GM19455 (cell line): ENCODE measurements around the gene IL17RD.

ENCODE experiments used
- ATAC-seq: cut with Tn5 transposase; IDR thresholded peaks from one replicate; pipeline ENCODE4 v1.9.1; 2021; ENCODE audit not compliant: unreplicated experiment

The IL17RD gene

DNA sequence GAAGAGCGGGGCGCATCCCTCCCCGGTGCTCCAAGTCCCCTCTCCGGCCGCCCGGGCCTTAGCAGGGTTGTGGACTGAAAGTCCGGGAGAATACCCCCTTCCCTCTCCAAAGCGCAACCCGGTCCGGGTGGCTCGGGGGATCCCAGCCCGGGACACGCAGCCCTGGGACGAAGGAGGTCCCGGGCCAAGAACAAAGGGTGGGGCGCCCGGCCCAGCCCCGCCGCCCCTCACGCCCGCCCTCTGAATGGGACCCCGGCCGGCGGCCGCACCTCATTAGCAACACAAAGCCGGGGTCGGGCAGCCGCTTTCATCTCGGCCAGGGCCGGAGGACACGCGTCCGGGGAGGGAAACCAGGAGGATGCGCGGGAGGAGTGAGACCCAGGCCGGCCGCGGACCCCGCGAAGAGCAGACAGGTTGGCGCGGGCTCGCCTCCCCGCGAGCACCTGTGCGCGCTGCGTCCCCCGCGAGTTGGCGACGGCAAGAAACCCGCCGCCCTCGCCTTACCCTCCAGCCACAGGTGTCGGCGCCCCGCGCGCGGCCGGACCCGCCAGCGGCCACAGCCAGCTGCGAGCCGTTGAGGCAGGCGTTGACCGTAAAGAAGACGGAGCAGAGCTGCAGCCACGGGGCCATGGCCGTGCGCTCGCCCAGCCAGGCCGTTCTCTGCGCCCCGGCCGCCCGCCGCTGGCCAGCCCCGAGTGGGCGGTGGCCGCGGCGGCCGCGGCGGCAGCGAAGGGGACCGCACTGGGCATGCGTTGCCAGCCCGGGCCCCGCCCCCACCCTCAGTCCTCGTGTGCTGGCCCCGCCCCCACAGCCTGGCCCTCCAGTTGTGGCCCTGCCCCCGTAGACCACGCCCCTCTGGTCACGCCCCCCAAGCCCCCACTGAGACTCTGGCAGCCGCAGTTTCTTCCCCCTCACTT, at the start of gene IL17RD:
IL17RD (minus strand) TSS at position 697 of the 917 bp plus-strand sequence; CDS start at position 630, 67 bp downstream.
- ATAC-seq: no peak

DNA sequence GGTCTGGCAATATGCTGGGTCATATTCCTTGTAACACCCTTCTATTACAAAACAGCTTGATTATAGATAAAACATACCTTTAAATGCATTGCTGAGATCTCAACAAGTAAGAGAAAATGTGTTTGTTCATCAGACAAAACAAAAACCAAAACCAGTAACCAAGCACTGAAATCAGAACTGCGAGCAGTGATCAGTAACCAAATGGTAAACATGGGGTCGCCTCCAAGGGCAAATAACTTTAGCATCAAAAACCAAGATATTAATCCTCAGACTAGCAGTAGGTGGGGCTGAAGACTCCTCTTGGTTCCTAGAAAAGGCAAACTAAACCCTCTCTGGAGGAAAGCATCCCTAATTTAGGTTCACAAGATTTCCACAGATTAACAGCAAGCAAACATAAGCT, 41.3 kb upstream of the IL17RD start:
- no peak for ATAC-seq

DNA sequence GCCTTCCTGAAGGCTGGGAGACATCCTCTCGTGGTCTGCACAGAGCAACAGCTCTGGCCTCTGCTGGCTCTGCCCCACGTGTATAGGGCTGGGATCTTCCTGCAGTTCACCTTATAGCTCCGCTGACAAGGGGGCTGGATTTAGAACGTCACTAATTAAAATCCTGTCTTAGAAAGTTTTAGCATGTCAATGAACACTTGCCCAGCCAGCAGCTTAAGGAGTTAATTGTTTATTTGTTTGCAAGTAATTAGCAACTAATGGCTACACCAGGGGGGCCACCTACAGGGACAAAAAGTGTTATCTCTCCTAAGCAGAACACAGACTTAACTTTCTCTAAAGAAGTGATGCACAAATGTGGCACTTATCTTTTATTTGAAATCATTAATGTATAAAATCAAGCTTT, 34.7 kb upstream of the IL17RD start, which contains the start of gene HESX1:
HESX1 (minus strand) TSS at position 84 of the 403 bp plus-strand sequence; CDS start at position 24, 60 bp downstream.
- no peak for ATAC-seq

DNA sequence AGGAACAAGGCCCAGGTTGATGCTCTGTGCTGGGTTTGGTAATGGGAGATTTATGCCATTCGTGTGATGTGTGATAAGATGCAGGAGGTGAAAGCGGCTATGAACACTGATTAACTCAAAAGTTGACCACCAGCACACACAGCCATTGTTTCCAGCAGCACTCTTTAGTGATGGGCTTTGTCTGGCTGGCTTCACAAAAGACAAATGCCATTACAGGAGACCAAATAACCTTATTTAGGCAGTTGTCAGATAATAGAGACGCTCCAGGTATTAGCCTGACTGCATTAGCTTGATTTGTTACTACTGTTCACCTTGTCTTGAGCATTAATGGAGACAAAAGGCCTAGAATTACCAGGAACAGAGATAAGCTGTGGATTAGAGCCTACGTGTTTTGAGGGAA, 29.5 kb upstream of the IL17RD start:
- ATAC-seq: no peak

DNA sequence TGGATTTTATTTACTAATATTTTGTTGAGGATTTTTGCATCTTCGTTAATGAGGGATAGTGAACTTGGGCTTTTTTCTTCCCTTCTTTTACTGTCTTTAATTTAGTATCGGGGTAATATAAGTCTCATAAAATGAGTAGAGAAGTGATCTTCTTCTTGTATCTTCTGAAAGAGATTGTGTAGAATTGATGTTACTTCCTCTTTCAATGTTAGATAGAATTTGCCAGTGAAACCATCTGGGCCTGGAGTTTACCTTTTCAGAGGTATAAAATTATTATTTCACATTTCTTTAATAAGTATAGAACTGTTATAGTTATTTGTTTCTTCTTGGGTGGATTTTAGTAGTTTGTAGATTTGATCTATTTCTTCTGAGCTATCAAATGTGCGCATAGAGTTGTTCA, 26.9 kb upstream of the IL17RD start:
- ATAC-seq: no peak

DNA sequence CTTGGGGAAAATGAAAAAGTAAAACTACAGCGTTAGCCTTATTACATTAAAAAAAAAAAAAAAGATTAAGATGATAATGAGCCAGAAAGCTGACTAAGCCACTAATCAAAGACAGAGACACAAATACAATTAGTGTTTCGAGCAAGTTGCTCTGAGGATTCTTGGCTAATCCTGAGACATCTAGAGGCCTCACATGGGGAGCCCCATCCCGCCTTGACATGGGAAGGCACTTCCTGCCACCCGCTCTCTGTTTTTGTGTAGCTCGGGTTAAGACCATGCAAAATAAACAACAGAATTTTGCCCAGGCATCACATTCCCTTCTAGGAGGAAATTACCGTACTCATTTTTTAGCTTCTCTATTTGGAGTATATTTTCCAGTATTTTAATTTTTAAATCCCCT, 19.4 kb upstream of the IL17RD start:
- no peak for ATAC-seq

DNA sequence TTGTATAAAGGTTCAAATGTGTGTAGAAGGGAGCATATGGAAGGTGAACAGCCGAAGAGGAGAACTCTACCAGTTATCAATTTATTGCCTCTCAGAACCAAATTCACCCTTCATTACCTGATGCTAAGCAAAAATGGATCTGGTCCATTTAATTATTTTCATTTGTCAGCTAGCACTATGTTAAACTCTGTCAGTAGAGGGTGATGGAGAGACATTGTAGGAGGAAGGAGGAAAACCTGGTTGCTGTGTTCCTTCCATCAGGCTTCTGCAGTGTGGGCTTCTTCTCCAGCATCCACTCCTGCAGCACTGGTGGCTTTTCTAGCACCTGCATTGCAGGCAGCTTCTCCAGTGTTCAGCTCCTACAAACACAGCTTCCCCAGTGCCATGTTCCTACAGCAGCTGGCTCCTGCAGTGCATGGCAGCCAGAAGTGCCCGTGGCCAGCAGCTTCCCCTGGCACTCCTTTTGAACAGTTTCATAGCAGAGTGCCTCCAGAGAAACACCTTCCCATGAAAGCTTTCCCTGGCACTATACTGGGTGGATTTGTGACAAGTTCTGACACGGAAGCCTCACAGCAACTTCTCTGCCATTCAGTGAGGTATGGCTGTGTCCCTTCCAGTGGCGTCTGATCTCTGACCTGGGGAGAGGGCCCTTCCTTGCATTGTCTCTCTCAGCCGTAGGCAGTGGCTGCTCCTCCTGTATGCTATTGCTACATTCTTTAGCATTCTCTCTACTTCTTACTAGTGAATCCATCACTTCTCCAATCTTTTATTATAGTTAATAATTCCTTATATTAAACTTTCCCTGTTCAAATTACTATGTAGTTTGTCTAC, 14.6 kb upstream of the IL17RD start:
- no peak for ATAC-seq

DNA sequence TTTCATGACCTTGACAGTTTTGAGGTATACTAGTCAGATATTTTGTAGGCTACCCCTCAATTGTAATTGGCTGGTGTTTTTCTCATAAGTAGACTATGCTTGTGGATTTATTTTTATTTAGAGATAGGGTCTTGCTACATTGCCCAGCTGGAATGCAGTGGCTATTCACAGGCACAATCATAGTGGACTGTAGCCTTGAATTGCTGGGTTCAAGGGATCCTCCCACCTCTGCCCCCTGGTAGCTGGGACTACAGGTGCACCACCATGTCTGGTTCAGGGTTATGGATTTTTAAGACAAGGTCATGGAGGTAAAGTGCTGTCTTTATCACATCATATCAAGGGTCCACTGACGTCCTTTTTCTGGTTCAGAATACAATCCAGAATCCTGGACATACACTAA, 10.9 kb upstream of the IL17RD start:
- no peak for ATAC-seq

DNA sequence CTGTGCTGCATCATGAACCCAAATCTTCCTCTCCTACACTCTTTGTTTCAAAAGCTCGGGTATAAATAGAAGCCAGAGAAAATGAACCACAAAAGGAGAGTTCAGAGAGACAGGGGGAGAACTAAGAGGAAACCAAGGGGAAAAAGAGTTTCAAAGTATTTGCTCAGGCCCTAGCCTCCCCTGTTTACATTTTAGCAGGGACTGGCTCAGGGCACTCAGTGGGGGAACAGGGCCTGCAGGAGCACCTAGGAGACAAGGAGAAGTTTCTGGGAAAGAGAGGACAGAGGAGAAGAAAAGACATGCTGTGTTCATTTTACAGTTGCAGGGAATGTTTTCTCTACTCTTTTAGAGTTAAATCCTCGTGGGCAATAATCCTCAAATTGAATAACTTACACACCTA, 8.5 kb upstream of the IL17RD start:
- no peak for ATAC-seq

DNA sequence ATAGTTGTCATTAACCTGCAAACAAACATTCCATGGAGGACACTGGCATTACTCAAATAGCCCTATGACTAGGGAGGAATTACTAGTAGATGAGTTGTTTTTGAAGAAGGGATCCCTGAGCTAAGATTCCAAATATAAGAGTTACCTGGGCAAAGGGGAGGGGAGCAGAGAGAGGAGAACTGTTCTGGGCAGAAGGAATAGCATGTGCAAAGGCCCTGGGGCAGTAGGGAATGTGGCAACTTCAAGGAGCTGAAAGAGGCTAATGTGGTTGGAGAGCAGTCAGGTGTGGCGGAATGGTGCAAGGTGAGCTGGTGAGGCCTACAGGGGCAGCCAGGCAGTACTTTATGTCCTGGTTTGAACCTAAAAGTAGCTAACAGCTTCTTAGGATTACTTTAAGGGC, 5.8 kb upstream of the IL17RD start:
- no peak for ATAC-seq

DNA sequence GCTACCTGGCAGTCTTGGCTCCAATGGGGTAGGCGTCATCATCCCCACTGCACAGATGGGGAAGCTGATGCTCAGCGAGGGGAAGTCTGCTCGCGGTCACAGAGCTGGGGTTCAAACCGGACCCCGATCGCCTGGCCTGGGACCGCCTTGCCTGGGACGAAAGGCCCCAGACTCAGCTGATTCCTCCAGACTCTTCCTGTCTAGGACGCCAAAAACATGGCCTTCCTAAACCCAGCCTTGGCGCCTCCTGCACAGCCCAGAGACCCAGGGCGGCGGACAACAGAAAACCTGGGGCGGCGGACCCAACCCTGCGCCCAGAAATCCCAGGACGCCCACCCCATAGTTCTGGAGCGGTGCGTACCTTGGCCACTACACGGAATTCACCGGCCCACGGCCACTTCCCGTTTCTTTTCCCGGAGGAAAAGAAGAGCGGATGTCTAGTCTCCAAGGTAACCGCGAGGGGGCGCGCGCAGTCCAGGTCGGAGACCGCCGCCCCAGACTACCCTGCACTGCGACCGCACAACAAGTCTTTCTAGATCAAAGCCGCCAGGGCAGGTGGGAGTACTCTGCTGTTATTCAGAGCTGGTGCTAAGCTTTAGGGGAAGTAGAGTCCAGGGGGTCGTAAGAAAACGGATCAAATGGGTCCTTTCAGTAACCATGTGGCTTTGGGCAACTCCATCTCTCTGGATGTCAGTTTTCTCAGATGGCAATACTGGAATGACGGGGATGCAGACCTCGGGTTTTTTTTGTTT, 4.9 kb upstream of the IL17RD start:
- peak; percentile 74 for ATAC-seq

DNA sequence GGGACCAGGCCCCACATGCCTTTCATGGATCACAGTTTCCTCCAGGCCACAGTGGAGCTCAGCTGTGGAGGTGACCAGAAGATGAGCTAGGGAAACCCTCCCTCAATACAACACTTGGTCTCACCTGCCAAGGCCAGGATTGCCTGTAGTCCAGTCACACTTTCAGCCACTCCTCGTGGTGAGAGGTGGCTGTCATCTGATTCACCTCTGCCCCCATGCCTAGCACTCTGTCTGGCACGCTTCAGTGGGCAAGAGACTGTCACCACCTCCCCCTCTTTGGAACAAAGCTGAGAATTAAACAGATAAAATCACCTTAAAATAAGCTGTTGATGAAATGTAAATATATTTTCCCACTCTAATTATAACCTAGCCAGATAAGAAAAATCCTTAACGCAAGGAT, 4.0 kb upstream of the IL17RD start:
- ATAC-seq: no peak

DNA sequence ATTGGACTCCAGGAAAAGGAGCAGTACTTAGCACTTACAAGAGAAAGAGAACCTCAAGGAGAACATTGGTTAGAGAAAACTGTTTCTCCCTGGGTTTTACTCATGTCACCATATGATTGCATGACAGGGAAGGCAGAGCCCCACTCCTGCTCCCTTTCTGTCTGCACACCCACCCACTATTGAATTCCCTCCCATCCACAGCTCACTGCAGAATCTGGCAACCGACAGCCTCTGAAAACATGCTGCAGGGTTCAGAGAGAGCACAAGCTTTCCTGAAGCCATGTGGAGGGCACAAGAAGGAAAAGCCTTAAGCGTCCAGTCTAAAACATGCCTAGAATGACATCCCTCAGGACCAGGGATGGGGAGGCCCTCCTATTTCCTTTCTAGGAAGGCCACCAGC, 3.0 kb upstream of the IL17RD start:
- ATAC-seq: no peak

DNA sequence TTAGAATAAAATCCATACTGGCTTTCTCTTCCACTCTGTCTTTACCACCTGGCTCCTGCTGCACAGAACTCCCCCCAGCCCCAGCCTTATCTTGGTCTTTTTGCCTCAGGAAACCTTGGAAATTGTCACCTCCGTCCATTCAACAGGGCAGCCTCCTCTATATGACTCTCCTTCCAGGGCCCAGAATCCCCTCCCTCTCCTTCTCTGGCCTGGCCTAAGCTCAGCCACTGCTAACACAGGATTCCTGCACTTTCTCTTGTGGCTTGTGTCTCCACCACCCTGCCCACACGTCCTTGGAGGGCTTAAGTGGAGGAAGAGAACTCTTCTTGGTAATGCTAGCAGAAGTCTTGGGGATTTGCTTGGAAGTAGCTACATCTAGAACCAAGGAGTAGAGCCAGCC, 1.5 kb upstream of the IL17RD start:
- ATAC-seq: no peak

DNA sequence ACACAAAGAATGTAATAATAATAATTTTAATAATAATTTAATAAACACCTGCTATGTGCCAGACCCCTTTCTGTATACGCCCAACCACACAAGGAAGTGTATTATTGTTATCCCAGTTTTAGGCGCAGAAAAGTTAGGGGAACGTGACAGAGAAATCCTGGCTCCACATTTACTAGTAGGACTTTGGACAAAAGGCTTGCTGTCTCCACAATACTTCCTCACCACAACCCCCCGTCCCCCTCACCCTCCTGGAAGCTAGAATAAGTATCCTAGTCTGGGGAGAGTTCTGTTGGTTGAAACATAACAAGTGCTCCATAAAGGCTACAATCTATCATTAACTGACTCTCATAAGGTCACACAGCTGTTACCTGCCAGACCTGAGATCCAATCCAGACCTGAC, 488 bp upstream of the IL17RD start:
- no peak for ATAC-seq

DNA sequence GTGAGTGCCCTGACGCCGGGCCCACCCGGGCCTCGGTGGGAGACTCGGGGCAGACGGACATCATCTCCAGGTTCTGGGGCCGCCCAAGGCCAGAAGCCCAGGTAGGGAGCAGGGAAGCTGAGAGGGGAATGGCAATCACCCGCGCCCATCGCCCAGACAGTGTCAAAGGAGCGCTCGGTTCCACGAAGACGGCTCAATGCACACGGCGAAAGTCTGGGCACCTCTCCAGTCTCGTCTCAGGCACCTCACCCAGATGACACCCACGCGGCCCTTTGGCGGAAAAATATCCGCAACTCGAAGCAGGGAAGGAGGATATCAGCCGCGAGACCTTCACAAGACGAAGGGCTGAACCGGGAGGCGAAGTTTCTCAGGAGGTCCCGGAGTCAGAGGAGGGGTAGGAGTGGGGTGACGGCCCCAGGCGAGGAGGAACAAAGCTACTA, 916 bp downstream of the IL17RD start:
- no peak for ATAC-seq

DNA sequence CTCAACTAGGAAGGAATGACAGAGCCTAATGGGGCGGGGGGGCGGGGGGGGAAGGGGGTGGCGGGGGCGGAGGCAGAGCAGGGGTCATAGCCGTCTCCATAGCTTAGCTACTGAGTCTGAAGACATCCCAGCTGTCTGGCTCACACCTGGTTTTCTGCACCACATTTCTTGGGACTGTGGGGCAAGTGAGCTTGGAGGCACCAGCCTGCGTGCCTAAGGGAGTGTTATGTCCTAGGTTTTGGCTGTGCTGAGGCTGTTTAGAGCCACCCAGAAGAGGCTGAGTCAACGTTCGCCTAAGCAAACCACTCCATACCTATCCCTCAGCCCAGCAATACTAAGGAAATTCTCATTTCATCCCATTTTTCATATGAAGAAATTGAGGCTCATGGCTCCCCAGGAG, 1.4 kb downstream of the IL17RD start:
- no peak for ATAC-seq

DNA sequence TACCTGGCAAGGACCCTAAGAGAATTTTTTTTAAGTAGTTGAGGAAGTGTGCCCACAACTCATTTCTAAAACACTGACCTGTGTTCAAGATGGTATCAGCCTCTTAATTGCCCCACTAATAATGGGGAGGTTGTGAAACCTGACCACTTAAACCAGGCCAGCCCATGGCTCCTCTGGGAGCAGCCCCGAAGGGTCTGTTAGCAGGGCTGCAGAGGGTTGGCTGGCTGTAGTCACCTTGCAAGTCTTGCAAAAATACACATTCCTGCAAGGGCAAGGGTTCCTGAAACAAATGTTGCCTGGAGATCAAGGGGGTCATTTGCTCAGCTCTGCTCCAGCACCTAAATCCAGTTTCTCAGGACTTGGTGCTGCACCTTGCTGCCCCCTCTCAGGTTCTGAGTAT, 3.2 kb downstream of the IL17RD start:
- ATAC-seq: no peak

DNA sequence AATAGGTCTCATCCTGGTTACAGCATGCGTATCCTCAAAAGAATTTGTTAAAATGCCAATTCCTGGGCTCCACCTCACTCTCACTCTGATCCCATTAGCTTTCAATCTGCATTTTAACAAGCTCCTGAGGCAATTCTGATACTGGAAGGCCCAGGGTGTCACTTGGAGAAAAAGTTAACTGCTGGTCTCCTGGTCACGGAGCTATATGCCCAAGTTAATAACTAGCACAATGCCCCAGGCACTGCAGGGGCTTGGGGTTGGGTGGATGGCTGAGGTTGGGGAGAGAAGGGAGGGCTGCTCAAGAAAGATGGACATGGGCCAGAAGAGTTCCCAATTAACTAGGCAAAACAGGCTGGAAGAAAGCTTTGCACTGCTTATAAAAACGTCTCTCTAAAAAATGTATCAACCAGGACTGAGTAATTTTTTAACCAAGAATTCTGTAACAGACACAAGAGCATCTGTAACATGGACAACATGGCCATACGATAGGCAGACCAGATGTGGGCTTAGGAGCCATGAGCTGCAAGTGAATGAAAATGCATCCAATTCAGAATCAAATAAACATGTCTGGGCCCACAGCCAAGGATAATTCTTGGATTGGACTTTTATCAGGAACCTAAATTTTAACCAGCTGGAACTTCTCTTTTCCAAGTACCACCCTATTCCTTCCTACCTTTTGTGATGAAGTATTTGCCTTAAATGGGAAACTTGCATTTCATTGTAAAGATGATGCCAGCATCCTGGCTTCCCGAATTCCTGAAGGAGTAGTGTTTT, 4.2 kb downstream of the IL17RD start:
- ATAC-seq: no peak

DNA sequence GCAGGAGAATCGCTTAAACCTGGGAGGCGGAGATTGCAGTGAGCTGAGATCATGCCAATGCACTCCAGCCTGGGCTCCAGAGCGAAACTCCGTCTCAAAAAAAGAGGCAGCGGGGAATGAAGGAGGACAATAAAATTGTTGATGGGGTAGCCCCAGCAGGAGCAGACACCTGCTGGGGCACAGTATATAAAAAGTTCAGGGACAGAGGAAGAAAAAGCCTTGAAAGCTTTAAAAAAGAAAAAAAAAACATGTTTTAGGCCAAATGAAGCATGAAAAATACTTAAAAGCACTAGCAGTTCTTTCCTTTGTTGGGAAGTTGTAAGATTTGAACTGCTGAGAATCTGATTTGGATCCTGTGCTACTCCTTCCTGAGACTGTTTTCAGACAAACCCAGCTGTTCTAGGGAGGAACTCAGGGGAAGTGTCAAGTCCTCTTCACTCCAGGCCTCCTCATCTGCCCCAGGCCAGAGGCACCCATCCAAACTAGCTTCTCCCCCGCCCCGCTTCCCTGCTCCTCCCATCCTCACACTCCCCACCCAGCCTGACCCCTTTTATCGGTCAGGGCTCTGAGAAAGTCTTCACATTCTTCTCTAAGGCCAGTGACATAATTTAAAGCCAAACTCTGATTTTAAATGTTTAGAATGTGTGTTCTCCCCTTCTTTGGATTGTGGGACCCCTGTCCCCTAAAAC, 4.9 kb downstream of the IL17RD start:
- no peak for ATAC-seq
